Astrocyte of the cerebellum (primary cell): Measurements from ENCODE around the gene TMEM182.

ENCODE experiments used
- DNase-seq: peaks from one replicate; pipeline ENCODE4 v3.0.0-alpha.2; 2011; ENCODE audit warnings: low read depth
- H3K4me3 ChIP-seq: 2 replicates; pipeline ENCODE4 v1.5.1; 2011; ENCODE audit warnings: mild to moderate bottlenecking, low read depth, low read length, moderate library complexity
- in situ Hi-C: cut with HindIII; loops from 2 replicates; pipeline ENCODE4 v1.10.0; 2017; ENCODE audit warnings: low sequenced_read_pairs
- TF ChIP-seq, protein P1 (sequence below): IDR thresholded peaks from 2 replicates; pipeline ENCODE4 v1.5.1; 2012; ENCODE audit warnings: low read length, low read depth, moderate library complexity, mild to moderate bottlenecking; ENCODE audit errors: missing control alignments

The TMEM182 gene

GRCh38 chr2:102844911-102845310 lies 83.1 kb downstream of the TMEM182 start:
- TF ChIP-seq, protein P1, sequence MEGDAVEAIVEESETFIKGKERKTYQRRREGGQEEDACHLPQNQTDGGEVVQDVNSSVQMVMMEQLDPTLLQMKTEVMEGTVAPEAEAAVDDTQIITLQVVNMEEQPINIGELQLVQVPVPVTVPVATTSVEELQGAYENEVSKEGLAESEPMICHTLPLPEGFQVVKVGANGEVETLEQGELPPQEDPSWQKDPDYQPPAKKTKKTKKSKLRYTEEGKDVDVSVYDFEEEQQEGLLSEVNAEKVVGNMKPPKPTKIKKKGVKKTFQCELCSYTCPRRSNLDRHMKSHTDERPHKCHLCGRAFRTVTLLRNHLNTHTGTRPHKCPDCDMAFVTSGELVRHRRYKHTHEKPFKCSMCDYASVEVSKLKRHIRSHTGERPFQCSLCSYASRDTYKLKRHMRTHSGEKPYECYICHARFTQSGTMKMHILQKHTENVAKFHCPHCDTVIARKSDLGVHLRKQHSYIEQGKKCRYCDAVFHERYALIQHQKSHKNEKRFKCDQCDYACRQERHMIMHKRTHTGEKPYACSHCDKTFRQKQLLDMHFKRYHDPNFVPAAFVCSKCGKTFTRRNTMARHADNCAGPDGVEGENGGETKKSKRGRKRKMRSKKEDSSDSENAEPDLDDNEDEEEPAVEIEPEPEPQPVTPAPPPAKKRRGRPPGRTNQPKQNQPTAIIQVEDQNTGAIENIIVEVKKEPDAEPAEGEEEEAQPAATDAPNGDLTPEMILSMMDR = no peak
- H3K4me3 ChIP-seq = no peak overlapping the region
- in situ Hi-C loops = no loop called here
- no peak for DNase-seq

GRCh38 chr2:102848366-102848839 lies 86.6 kb downstream of the TMEM182 start:
- DNase-seq = peak; percentile 11
- in situ Hi-C loops = no loop called here
- TF ChIP-seq, protein P1 = no peak
- peak overlapping the region; percentile 33 for H3K4me3 ChIP-seq

- H3K4me3 ChIP-seq = no peak overlapping the region
- in situ Hi-C loops = no loop called here
- no peak for DNase-seq
- TF ChIP-seq, protein P1 = no peak
These were observed 89.1 kb downstream of the TMEM182 start for GRCh38 chr2:102850888-102851287.

GRCh38 chr2:102852867-102853266 lies 91.0 kb downstream of the TMEM182 start:
- in situ Hi-C loops = no loop called here
- no peak for DNase-seq
- H3K4me3 ChIP-seq = no peak overlapping the region
- TF ChIP-seq, protein P1 = no peak
